Measurements from ENCODE around the gene DMD.
"Not testable (repeated sequence)": the region's sequence is repeated elsewhere in the genome, so short reads cannot be mapped to it uniquely, and the experiment has no call there.

Gene DMD

DNA sequence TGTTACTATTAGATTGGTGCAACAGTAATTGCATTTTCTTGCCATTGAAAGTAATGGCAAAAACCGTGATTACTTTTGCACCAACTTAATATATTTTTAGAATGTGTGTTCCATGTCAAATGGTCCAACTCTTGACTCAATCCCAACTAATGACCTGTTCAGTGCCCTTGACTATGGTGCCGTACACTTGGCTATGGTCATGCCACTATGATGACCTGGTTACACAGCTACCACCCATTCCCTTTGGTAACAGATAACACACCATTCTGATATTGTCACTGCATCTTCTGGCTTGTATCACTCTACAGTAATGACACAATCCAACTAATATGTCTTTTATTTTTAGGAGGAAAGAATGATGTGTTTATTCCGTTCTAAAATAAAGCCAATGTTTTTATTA lies 469.4 kb downstream of the DMD start:
- TF ChIP-seq, protein P1, sequence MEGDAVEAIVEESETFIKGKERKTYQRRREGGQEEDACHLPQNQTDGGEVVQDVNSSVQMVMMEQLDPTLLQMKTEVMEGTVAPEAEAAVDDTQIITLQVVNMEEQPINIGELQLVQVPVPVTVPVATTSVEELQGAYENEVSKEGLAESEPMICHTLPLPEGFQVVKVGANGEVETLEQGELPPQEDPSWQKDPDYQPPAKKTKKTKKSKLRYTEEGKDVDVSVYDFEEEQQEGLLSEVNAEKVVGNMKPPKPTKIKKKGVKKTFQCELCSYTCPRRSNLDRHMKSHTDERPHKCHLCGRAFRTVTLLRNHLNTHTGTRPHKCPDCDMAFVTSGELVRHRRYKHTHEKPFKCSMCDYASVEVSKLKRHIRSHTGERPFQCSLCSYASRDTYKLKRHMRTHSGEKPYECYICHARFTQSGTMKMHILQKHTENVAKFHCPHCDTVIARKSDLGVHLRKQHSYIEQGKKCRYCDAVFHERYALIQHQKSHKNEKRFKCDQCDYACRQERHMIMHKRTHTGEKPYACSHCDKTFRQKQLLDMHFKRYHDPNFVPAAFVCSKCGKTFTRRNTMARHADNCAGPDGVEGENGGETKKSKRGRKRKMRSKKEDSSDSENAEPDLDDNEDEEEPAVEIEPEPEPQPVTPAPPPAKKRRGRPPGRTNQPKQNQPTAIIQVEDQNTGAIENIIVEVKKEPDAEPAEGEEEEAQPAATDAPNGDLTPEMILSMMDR (IDR thresholded peaks at IDR 0.05; ENCODE audit: low read depth, low read length, missing control alignments): no peak
- no peak overlapping the region for H3K4me3 ChIP-seq (ENCODE audit: low read depth, low read length)
- DNase-seq (ENCODE audit: low read depth): no peak

- TF ChIP-seq, protein P1 (IDR thresholded peaks at IDR 0.05; ENCODE audit: low read depth, low read length, missing control alignments): no peak
- no peak overlapping the region for H3K4me3 ChIP-seq (ENCODE audit: low read depth, low read length)
- DNase-seq (ENCODE audit: low read depth): no peak
Observed at GRCh38 chrX:32708542-32708941, 502.8 kb downstream of the DMD start.

- not testable (repeated sequence) for H3K4me3 ChIP-seq (ENCODE audit: low read depth, low read length); DNase-seq (ENCODE audit: low read depth)
Observed at GRCh38 chrX:32705385-32705784, 506.0 kb downstream of the DMD start.

GRCh38 chrX:32687379-32687778 lies 524.0 kb downstream of the DMD start:
- no peak for DNase-seq (ENCODE audit: low read depth)
- TF ChIP-seq, protein P1 (IDR thresholded peaks at IDR 0.05; ENCODE audit: low read depth, low read length, missing control alignments): no peak
- H3K4me3 ChIP-seq (ENCODE audit: low read depth, low read length): no peak overlapping the region

- TF ChIP-seq, protein P1 (IDR thresholded peaks at IDR 0.05; ENCODE audit: low read depth, low read length, missing control alignments): no peak
- DNase-seq (ENCODE audit: low read depth): no peak
- no peak overlapping the region for H3K4me3 ChIP-seq (ENCODE audit: low read depth, low read length)
Observed at GRCh38 chrX:32678487-32678886, 532.9 kb downstream of the DMD start.

DNA sequence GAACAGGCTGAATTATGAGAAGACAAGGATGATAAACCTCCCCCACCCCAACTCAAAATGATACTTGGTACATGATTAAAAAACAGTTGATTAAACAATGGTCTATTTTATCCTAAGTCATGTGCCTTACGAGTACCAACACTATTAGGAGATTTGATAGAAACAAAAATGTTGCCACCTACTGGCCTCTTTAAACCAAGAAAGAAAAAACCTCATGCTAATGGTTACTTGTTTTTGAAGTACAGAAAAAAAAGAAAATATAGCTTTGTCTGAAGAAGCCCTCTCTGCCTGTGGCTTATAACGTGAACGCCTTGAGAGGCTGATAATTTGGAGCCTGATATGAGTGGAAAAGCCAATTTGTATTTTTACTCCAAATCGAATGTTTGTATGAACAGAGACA lies 538.2 kb downstream of the DMD start:
- TF ChIP-seq, protein P1 (IDR thresholded peaks at IDR 0.05; ENCODE audit: low read depth, low read length, missing control alignments): no peak
- DNase-seq (ENCODE audit: low read depth): no peak
- no peak overlapping the region for H3K4me3 ChIP-seq (ENCODE audit: low read depth, low read length)

- TF ChIP-seq, protein P1 (IDR thresholded peaks at IDR 0.05; ENCODE audit: low read depth, low read length, missing control alignments): no peak
- no peak for DNase-seq (ENCODE audit: low read depth)
- no peak overlapping the region for H3K4me3 ChIP-seq (ENCODE audit: low read depth, low read length)
Observed at GRCh38 chrX:32662516-32662915, 548.8 kb downstream of the DMD start.

Data from GM12864 (cell line).